Measurements from ENCODE around the gene PACSIN2. TPM values are rescaled to one million over a fixed set of nuclear protein-coding genes. Genes with fewer than 3 reads are reported as not detected.

Gene PACSIN2
- total RNA-seq, 2 experiments from 2014 or later: 32.0 to 39.9 TPM

GRCh38 chr22:42951093-42951710 lies 63.7 kb downstream of the PACSIN2 start:
- H3K4me3 Mint-ChIP-seq: no peak overlapping the region
- no peaks in the 10 kb centered on the region for H3K27me3 Mint-ChIP-seq
- ATAC-seq (no peak), DNase-seq (no peak)
- H3K36me3 Mint-ChIP-seq: peaks cover 6% of the 10 kb centered on the region
- CTCF ChIA-PET: no interaction called here
- H3K4me1 Mint-ChIP-seq: peaks cover 17% of the 10 kb centered on the region
- H3K9me3 Mint-ChIP-seq (ENCODE audit: low read depth): no peaks in the 10 kb centered on the region
- H3K27ac Mint-ChIP-seq: no peak overlapping the region

- Mint-ChIP-seq H3K4me3 (no peak overlapping the region), H3K4me1 (peaks cover 26% of the 10 kb centered on the region), H3K36me3 (peaks cover 4% of the 10 kb centered on the region), H3K9me3 (ENCODE audit: low read depth) (no peaks in the 10 kb centered on the region), H3K27ac (no peak overlapping the region), H3K27me3 (no peaks in the 10 kb centered on the region)
- DNase-seq (no peak), ATAC-seq (no peak)
- CTCF ChIA-PET: no interaction called here
Measured at GRCh38 chr22:42950281-42950680, 64.7 kb downstream of the PACSIN2 start.

GRCh38 chr22:42949159-42949558 lies 65.8 kb downstream of the PACSIN2 start:
- Mint-ChIP-seq H3K4me3 (no peak overlapping the region), H3K4me1 (peaks cover 30% of the 10 kb centered on the region), H3K27me3 (no peaks in the 10 kb centered on the region), H3K27ac (no peak overlapping the region), H3K9me3 (ENCODE audit: low read depth) (no peaks in the 10 kb centered on the region), H3K36me3 (no peaks in the 10 kb centered on the region)
- CTCF ChIA-PET: interaction anchor here (1.2 kb wide), 1 partner anchor 64 kb away, joined by 3 read pairs; no protein-coding TSS in a partner anchor
- ATAC-seq (no peak), DNase-seq (no peak)

- Mint-ChIP-seq H3K4me3 (no peak overlapping the region), H3K27ac (no peak overlapping the region), H3K27me3 (no peaks in the 10 kb centered on the region), H3K9me3 (ENCODE audit: low read depth) (no peaks in the 10 kb centered on the region), H3K36me3 (no peaks in the 10 kb centered on the region), H3K4me1 (peaks cover 30% of the 10 kb centered on the region)
- DNase-seq (no peak), ATAC-seq (no peak)
- CTCF ChIA-PET: interaction anchor here (0.9 to 1.2 kb wide), 2 partner anchors 55 to 65 kb away, joined by 3 read pairs; no protein-coding TSS in a partner anchor
Measured at GRCh38 chr22:42948294-42948693, 66.7 kb downstream of the PACSIN2 start.

GRCh38 chr22:42947211-42947990 lies 67.5 kb downstream of the PACSIN2 start:
- no peak overlapping the region for H3K27ac Mint-ChIP-seq

GRCh38 chr22:42946546-42947198 lies 68.3 kb downstream of the PACSIN2 start:
- Mint-ChIP-seq H3K36me3 (peaks cover 2% of the 10 kb centered on the region), H3K4me3 (no peak overlapping the region), H3K27ac (no peak overlapping the region), H3K4me1 (peaks cover 30% of the 10 kb centered on the region), H3K27me3 (no peaks in the 10 kb centered on the region), H3K9me3 (ENCODE audit: low read depth) (no peaks in the 10 kb centered on the region)
- CTCF ChIA-PET: interaction anchor here (1.1 to 1.5 kb wide), 3 partner anchors 16 to 79 kb away, joined by 3 to 4 read pairs (median 3); no protein-coding TSS in a partner anchor
- ATAC-seq (no peak), DNase-seq (no peak)

More at GRCh38 chr22:42947211-42947990, 67.5 kb downstream of the PACSIN2 start:
- Mint-ChIP-seq H3K4me3 (no peak overlapping the region), H3K36me3 (peaks cover 2% of the 10 kb centered on the region), H3K9me3 (ENCODE audit: low read depth) (no peaks in the 10 kb centered on the region), H3K4me1 (peaks cover 30% of the 10 kb centered on the region), H3K27me3 (no peaks in the 10 kb centered on the region)
- CTCF ChIA-PET: interaction anchor here (0.9 to 1.5 kb wide), 4 partner anchors 17 to 79 kb away, joined by 3 to 4 read pairs (median 3); no protein-coding TSS in a partner anchor
- DNase-seq: no peak
- ATAC-seq: no peak

GRCh38 chr22:42945736-42946135 lies 69.2 kb downstream of the PACSIN2 start:
- H3K9me3 Mint-ChIP-seq (ENCODE audit: low read depth): no peaks in the 10 kb centered on the region
- H3K36me3 Mint-ChIP-seq: peaks cover 2% of the 10 kb centered on the region
- H3K4me1 Mint-ChIP-seq: peaks cover 30% of the 10 kb centered on the region
- no peak for ATAC-seq
- H3K27me3 Mint-ChIP-seq: no peaks in the 10 kb centered on the region
- CTCF ChIA-PET: no interaction called here
- H3K4me3 Mint-ChIP-seq: no peak overlapping the region
- peak; percentile 48 for DNase-seq
- no peak overlapping the region for H3K27ac Mint-ChIP-seq

GRCh38 chr22:42945027-42945426 lies 69.9 kb downstream of the PACSIN2 start:
- Mint-ChIP-seq H3K27ac (no peak overlapping the region), H3K27me3 (no peaks in the 10 kb centered on the region), H3K9me3 (ENCODE audit: low read depth) (no peaks in the 10 kb centered on the region), H3K36me3 (peaks cover 2% of the 10 kb centered on the region), H3K4me1 (peaks cover 30% of the 10 kb centered on the region), H3K4me3 (no peak overlapping the region)
- DNase-seq (no peak), ATAC-seq (peak; percentile 47)
- CTCF ChIA-PET: interaction anchor here (0.9 kb wide), 1 partner anchor 20 kb away, joined by 3 read pairs; no protein-coding TSS in a partner anchor

GRCh38 chr22:42944409-42944808 lies 70.5 kb downstream of the PACSIN2 start:
- Mint-ChIP-seq H3K27ac (no peak overlapping the region), H3K27me3 (no peaks in the 10 kb centered on the region), H3K4me3 (no peak overlapping the region), H3K36me3 (peaks cover 2% of the 10 kb centered on the region), H3K4me1 (peaks cover 34% of the 10 kb centered on the region), H3K9me3 (ENCODE audit: low read depth) (no peaks in the 10 kb centered on the region)
- DNase-seq (no peak), ATAC-seq (no peak)
- CTCF ChIA-PET: interaction anchor here (0.9 kb wide), 1 partner anchor 21 kb away, joined by 3 read pairs; no protein-coding TSS in a partner anchor

GRCh38 chr22:42943981-42944380 lies 71.0 kb downstream of the PACSIN2 start:
- no peak overlapping the region for H3K27ac Mint-ChIP-seq

GRCh38 chr22:42942351-42942750 lies 72.6 kb downstream of the PACSIN2 start:
- no peak for ATAC-seq
- Mint-ChIP-seq H3K9me3 (ENCODE audit: low read depth) (no peaks in the 10 kb centered on the region), H3K27ac (no peak overlapping the region), H3K27me3 (no peaks in the 10 kb centered on the region), H3K4me3 (no peak overlapping the region), H3K4me1 (peaks cover 34% of the 10 kb centered on the region), H3K36me3 (peaks cover 2% of the 10 kb centered on the region)
- CTCF ChIA-PET: no interaction called here
- DNase-seq: no peak

More at GRCh38 chr22:42943981-42944380, 71.0 kb downstream of the PACSIN2 start:
- Mint-ChIP-seq H3K27me3 (no peaks in the 10 kb centered on the region), H3K9me3 (ENCODE audit: low read depth) (no peaks in the 10 kb centered on the region), H3K4me1 (peaks cover 34% of the 10 kb centered on the region), H3K36me3 (peaks cover 2% of the 10 kb centered on the region), H3K4me3 (no peak overlapping the region)
- CTCF ChIA-PET: no interaction called here
- DNase-seq (no peak), ATAC-seq (no peak)

- CTCF ChIA-PET: no interaction called here
- peaks cover 22% of the 10 kb centered on the region for H3K4me1 Mint-ChIP-seq
- peaks cover 2% of the 10 kb centered on the region for H3K36me3 Mint-ChIP-seq
- no peak overlapping the region for H3K4me3 Mint-ChIP-seq
- H3K27me3 Mint-ChIP-seq: no peaks in the 10 kb centered on the region
- H3K27ac Mint-ChIP-seq: no peak overlapping the region
- no peak for DNase-seq
- H3K9me3 Mint-ChIP-seq (ENCODE audit: low read depth): no peaks in the 10 kb centered on the region
- no peak for ATAC-seq
Measured at GRCh38 chr22:42939941-42940653, 74.9 kb downstream of the PACSIN2 start.

- Mint-ChIP-seq H3K9me3 (ENCODE audit: low read depth) (no peaks in the 10 kb centered on the region), H3K27ac (no peak overlapping the region), H3K4me1 (peaks cover 24% of the 10 kb centered on the region), H3K4me3 (no peak overlapping the region), H3K36me3 (peaks cover 2% of the 10 kb centered on the region), H3K27me3 (no peaks in the 10 kb centered on the region)
- no peak for ATAC-seq
- DNase-seq: no peak
- CTCF ChIA-PET: no interaction called here
Measured at GRCh38 chr22:42939451-42939881, 75.5 kb downstream of the PACSIN2 start.

Measured in activated CD8-positive, alpha-beta memory T cell treated with anti-CD3 and anti-CD28 coated beads, Interleukin-2, amount 10 ng/mL, durations not matched to agents 7 days and 5 days (primary cell).